ENCODE measurements around the gene CD9. TPM values are rescaled to one million over a fixed set of nuclear protein-coding genes. Genes with fewer than 3 reads are reported as not detected.
A peak's percentile ranks its signal among the peaks of the same experiment; 100 is the strongest.
"Not testable (repeated sequence)": the region's sequence is repeated elsewhere in the genome, so short reads cannot be mapped to it uniquely, and the experiment has no call there.

Gene CD9
- total and polyA plus RNA-seq, 8 donors = 100 to 512 (median 121) TPM

DNA sequence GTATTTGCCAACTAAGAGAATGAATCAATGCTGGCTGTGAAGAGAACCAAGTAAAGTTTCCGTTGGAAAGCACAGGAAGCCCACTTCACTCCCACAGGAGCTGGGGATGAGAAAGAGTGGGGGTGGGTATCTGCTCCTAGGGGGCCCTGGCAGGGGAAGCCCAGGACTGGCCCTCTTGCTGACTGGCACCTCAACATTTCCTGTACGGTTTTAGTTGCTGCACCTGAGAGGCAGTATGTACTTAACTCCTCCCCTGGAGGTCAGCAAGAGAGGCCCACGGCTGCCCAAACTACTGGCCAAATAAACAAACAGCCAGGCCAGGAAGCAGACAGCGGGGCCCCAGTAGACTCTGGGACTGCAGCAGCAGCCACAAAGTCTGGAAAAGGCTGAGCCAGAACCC, 41.9 kb upstream of the CD9 start:
- TF ChIP-seq, protein P1, sequence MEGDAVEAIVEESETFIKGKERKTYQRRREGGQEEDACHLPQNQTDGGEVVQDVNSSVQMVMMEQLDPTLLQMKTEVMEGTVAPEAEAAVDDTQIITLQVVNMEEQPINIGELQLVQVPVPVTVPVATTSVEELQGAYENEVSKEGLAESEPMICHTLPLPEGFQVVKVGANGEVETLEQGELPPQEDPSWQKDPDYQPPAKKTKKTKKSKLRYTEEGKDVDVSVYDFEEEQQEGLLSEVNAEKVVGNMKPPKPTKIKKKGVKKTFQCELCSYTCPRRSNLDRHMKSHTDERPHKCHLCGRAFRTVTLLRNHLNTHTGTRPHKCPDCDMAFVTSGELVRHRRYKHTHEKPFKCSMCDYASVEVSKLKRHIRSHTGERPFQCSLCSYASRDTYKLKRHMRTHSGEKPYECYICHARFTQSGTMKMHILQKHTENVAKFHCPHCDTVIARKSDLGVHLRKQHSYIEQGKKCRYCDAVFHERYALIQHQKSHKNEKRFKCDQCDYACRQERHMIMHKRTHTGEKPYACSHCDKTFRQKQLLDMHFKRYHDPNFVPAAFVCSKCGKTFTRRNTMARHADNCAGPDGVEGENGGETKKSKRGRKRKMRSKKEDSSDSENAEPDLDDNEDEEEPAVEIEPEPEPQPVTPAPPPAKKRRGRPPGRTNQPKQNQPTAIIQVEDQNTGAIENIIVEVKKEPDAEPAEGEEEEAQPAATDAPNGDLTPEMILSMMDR (IDR thresholded peaks at IDR 0.05) = no peak
- peak overlapping the region in 1 of 2 donors; percentile 18 for H3K27ac ChIP-seq
- H3K27me3 ChIP-seq = peaks cover 0 to 5% of the 10 kb centered on the region in 2 donors
- DNase-seq (no peak), ATAC-seq (peak; percentile 28)
- H3K4me3 ChIP-seq = no peak overlapping the region
- peaks cover 0 to 9% of the 10 kb centered on the region in 2 donors for H3K4me1 ChIP-seq
- H3K36me3 ChIP-seq = no peaks in the 10 kb centered on the region
- H3K9me3 ChIP-seq = no peaks in the 10 kb centered on the region
- intact Hi-C loops (cut with DNase I) = no loop called here

DNA sequence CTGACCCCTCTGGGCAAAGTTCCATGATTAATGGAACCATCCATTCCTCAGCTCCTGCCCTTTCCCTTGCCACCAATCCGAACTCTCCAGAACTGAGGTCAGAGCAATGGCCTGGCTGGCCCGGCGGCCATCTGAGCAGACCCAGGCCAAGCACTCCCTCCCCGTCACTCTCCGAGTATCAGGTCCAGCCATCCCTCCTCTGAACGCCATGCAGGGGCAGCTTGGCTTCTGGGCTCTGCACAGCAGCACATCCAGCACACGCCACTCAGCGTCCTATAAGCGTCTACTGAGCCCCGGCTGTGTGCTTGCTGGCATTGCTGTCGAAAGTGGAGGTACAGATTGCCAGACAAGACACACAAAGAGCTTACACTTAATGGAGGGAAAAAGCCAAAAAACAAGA, 41.5 kb upstream of the CD9 start:
- Histone ChIP-seq H3K4me1 (peaks cover 0 to 9% of the 10 kb centered on the region in 2 donors), H3K9me3 (no peaks in the 10 kb centered on the region), H3K27ac (peak overlapping the region in 1 of 2 donors; percentile 18), H3K4me3 (no peak overlapping the region), H3K36me3 (no peaks in the 10 kb centered on the region), H3K27me3 (peaks cover 0 to 5% of the 10 kb centered on the region in 2 donors)
- DNase-seq (no peak), ATAC-seq (no peak)
- intact Hi-C loops (cut with DNase I) = no loop called here
- TF ChIP-seq, protein P1 (IDR thresholded peaks at IDR 0.05) = no peak

DNA sequence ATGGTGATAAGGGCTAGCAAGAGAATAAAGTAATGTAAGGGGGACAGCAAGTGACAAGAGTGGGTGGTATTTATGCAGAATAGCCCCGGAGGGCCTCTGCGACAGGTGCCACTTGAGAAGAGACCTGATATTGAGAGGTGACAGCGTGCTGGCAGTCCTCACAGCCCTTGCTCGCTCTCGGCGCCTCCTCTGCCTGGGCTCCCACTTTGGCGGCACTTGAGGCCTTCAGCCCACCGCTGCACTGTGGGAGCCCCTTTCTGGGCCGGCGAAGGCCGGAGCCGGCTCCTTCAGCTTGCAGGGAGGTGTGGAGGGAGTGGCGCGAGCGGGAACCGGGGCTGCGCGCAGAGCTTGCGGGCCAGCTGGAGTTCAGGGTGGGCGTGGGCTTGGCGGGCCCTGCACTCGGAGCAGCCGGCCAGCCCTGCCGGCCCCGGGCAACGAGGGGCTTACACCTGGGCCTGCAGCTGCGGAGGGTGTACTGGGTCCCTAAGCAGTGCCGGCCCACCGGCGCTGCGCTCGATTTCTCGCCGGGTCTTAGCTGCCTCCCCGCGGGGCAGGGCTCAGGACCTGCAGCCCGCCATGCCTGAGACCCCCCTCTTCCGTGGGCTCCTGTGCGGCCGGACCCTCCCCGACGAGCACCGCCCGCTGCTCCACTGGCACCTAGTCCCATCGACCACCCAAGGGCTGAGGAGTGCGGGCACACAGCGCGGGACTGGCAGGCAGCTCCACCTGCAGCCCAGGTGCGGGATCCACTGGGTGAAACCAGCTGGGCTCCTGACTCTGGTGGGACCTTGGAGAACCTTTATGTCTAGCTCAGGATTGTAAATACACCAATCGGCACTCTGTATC, 40.8 kb upstream of the CD9 start:
- H3K9me3 ChIP-seq; H3K27ac ChIP-seq; H3K36me3 ChIP-seq; H3K4me3 ChIP-seq; intact Hi-C loops (cut with DNase I); DNase-seq; H3K27me3 ChIP-seq; H3K4me1 ChIP-seq; ATAC-seq: not testable (repeated sequence)

DNA sequence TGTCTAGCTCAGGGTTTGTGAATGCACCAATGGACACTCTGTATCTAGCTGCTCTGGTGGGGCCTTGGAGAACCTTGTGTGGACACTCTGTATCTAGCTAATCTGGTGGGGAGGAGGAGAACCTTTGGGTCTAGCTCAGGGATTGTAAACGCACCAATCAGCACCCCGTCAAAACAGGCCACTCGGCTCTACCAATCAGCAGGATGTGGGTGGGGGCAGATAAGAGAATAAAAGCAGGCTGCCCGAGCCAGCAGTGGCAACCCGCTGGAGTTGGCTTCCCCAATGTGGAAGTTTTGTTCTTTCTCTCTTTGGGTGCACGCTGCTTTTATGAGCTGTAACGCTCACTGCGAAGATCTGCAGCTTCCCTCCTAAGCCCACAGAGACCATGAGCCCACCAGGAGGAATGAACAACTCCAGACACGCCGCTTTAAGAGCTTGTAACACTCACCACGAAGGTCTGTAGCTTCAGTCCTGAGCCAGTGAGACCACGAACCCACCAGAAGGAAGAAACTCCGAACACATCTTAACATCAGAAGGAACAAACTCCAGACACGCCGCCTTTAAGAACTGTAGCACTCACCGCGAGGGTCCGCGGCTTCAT, 40.1 kb upstream of the CD9 start:
- DNase-seq; H3K27me3 ChIP-seq; H3K4me3 ChIP-seq; ATAC-seq; intact Hi-C loops (cut with DNase I); H3K36me3 ChIP-seq; H3K27ac ChIP-seq; H3K4me1 ChIP-seq; H3K9me3 ChIP-seq: not testable (repeated sequence)

DNA sequence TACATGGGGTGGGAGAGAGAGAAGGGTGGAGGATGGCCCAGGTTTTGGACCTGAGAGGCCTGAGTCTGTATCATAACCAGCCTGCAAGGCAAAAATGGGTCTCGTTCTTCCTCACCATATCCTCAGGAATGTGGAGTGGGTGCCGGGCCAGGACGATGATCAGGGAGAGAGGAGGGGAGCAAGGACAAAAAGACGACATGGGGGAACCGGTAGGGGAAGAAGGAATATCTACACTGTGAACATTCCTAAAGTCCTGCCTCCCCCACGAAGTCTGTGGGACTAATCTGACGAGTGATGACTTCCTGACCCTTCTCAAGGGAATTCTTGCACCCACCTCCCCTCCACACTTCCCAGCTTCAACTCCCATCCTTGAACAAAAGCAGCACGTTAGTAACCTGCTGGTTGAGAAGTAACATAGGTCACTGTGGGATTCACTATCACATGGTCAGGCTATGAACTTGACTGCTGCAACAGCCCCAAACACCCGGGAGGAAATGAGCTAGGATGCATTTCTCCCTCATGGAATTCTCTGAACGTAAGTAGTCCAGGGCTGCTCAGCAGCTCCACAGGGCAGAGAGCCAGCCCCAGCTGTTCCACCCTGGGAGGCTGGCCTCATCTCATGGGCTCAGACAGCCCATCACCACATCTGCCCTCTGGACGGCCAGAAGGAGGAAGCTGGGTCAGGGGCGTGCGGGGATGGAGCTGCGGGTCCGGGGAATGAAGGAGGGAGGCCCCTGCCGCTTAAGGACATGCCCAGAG, 38.9 kb upstream of the CD9 start:
- TF ChIP-seq, protein P1 (IDR thresholded peaks at IDR 0.05) = no peak
- DNase-seq = peak in 1 of 4 donors; percentile 67
- intact Hi-C loops (cut with DNase I) = no loop called here

More for the DNA sequence above, 38.9 kb upstream of the CD9 start:
- Histone ChIP-seq H3K4me3 (no peak overlapping the region), H3K4me1 (peaks cover 0 to 9% of the 10 kb centered on the region in 2 donors), H3K9me3 (no peaks in the 10 kb centered on the region), H3K27me3 (peaks cover 0 to 5% of the 10 kb centered on the region in 2 donors), H3K27ac (no peak overlapping the region), H3K36me3 (no peaks in the 10 kb centered on the region)
- peak; percentile 58 for ATAC-seq
